HCT116 (cell line): Measurements from ENCODE around the gene SUGCT. TPM values are rescaled to one million over a fixed set of nuclear protein-coding genes. Genes with fewer than 3 reads are reported as not detected.

Experiments
- ATAC-seq: fragments of 200-7000 bp; cut with Tn5 transposase; 2 replicates; pipeline ENCODE4 v1.9.1; 2020; ENCODE audit warnings: mild to moderate bottlenecking, moderate library complexity
- BruUV-seq: library from RNA; stranded (reverse); fragments of 400-500 nt; replicated peaks from 2 replicates; lab custom pipeline; 2021; lab: Mats Ljungman, UMichigan
- CTCF ChIA-PET: fragments of 300-600 bp; sonication (Branson Sonifier 250); formaldehyde crosslinking; loops from one replicate; lab custom pipeline; 2021; ENCODE audit warnings: antibody characterized with exemption; lab: Charles Lee
- POLR2A ChIA-PET: fragments of 300-600, 350-600 bp; sonication (Branson Sonifier 250); formaldehyde crosslinking; loops from one replicate; lab custom pipeline; 2021; ENCODE audit warnings: antibody characterized with exemption; lab: Charles Lee
- RAD21 ChIA-PET, 2 experiments: fragments of 300-600 bp; sonication (Branson Sonifier 250); formaldehyde crosslinking; loops; one replicate each; lab custom pipeline; 2023; ENCODE audit warnings: low total read pairs in 2 of 2; ENCODE audit not compliant: uncharacterized antibody in 2 of 2, unreplicated experiment in 2 of 2, low non-redundant PET in 1 of 2; lab: Charles Lee
- DNase-seq: peaks from one replicate; pipeline ENCODE4 v3.0.0-alpha.2; 2010; ENCODE audit warnings: low read depth, low spot score
- H2AFZ ChIP-seq: fragments of 200-600 bp; shearing (Covaris generic), sonication (generic); 2 replicates; pipeline ENCODE4 v1.6.1; 2017; ENCODE audit warnings: low read depth, mixed run types, mixed read lengths, antibody characterized with exemption, low read length; ENCODE audit not compliant: poor library complexity, severe bottlenecking
- H3K27ac ChIP-seq: 2 replicates; pipeline ENCODE4 v1.5.1; 2012; ENCODE audit warnings: low read depth, low read length
- H3K27me3 ChIP-seq: fragments of 200-600 bp; sonication (generic); 2 replicates; pipeline ENCODE4 v1.6.1; 2016; ENCODE audit warnings: mixed run types, low read length, mixed read lengths; ENCODE audit not compliant: insufficient read depth
- H3K36me3 ChIP-seq, 2 experiments: fragments of 200-500 bp in 1 of 2; fragments of 200-600 bp in 1 of 2; sonication (Bioruptor generic) in 1 of 2; sonication (generic) in 1 of 2; 2 replicates each; pipeline versions ENCODE4 v1.5.1 to v1.6.1; 2014 to 2016; ENCODE audit warnings: low read length in 2 of 2, inconsistent platforms in 1 of 2, mixed read lengths in 1 of 2, mixed run types in 1 of 2; ENCODE audit not compliant: insufficient read depth in 2 of 2, control insufficient read depth in 1 of 2
- H3K4me1 ChIP-seq, 2 experiments: fragments of 200-600 bp in 1 of 2; sonication (generic) in 1 of 2; 2 replicates each; pipeline versions ENCODE4 v1.5.1 to v1.6.1; 2012 to 2017; ENCODE audit warnings: low read length in 2 of 2, inconsistent platforms in 1 of 2, mild to moderate bottlenecking in 1 of 2, mixed read lengths in 1 of 2, mixed run types in 1 of 2, moderate library complexity in 1 of 2; ENCODE audit not compliant: insufficient read depth in 2 of 2, control insufficient read depth in 1 of 2
- H3K4me2 ChIP-seq: fragments of 200-600 bp; sonication (generic); 2 replicates; pipeline ENCODE4 v1.6.1; 2017; ENCODE audit warnings: mixed run types, low read length, mixed read lengths
- H3K4me3 ChIP-seq, 2 experiments: fragments of 200-600 bp in 1 of 2; sonication (generic) in 1 of 2; replicated peaks in 1 of 2; 2 replicates each; pipeline ENCODE4 v1.5.1; 2011 to 2016; ENCODE audit warnings: low read length in 2 of 2, control low read depth in 1 of 2, low read depth in 1 of 2, mild to moderate bottlenecking in 1 of 2, mixed read lengths in 1 of 2, mixed run types in 1 of 2
- H3K79me2 ChIP-seq: fragments of 200-600 bp; sonication (generic); 2 replicates; pipeline ENCODE4 v1.6.1; 2017; ENCODE audit warnings: mild to moderate bottlenecking, mixed run types, low read length, moderate library complexity, mixed read lengths; ENCODE audit not compliant: insufficient read depth
- H3K9ac ChIP-seq: fragments of 200-600 bp; sonication (generic); 2 replicates; pipeline ENCODE4 v1.6.1; 2016; ENCODE audit warnings: low read length, mixed read lengths
- H3K9me2 ChIP-seq: fragments of 200-600 bp; sonication (generic), shearing (Covaris generic); 2 replicates; pipeline ENCODE4 v1.6.1; 2017; ENCODE audit warnings: mixed run types, mild to moderate bottlenecking, moderate library complexity; ENCODE audit not compliant: insufficient read depth
- H3K9me3 ChIP-seq, 2 experiments: fragments of 200-500 bp in 1 of 2; fragments of 200-600 bp in 1 of 2; sonication (Bioruptor generic) in 1 of 2; sonication (generic) in 1 of 2; 2 replicates each; pipeline ENCODE4 v1.6.1; 2014 to 2017; ENCODE audit warnings: low read length in 2 of 2, mixed read lengths in 2 of 2, inconsistent platforms in 1 of 2, low read depth in 1 of 2, mild to moderate bottlenecking in 1 of 2, mixed run types in 1 of 2, moderate library complexity in 1 of 2; ENCODE audit not compliant: control insufficient read depth in 1 of 2, insufficient read depth in 1 of 2
- H4K20me1 ChIP-seq: fragments of 200-600 bp; sonication (generic), shearing (Covaris generic); 2 replicates; pipeline ENCODE4 v1.6.1; 2017; ENCODE audit warnings: mixed run types, mild to moderate bottlenecking, moderate library complexity; ENCODE audit not compliant: insufficient read depth
- ATF3 ChIP-seq: IDR thresholded peaks from 2 replicates; pipeline ENCODE4 v1.6.1; 2012
- CBX3 ChIP-seq: IDR thresholded peaks from 2 replicates; pipeline ENCODE4 v1.6.1; 2012; ENCODE audit warnings: low read depth
- CEBPB ChIP-seq: IDR thresholded peaks from 2 replicates; pipeline ENCODE4 v1.6.1; 2012; ENCODE audit warnings: low read depth
- EGR1 ChIP-seq: IDR thresholded peaks from 2 replicates; pipeline ENCODE4 v1.6.1; 2012; ENCODE audit warnings: low read depth
- ELF1 ChIP-seq: IDR thresholded peaks from 2 replicates; pipeline ENCODE4 v1.6.1; 2012; ENCODE audit warnings: low read depth, borderline replicate concordance
- EZH2 ChIP-seq: fragments of 200-600 bp; sonication (generic); IDR thresholded peaks from 2 replicates; pipeline ENCODE4 v1.6.1; 2017; ENCODE audit warnings: antibody characterized with exemption, mixed run types
- EZH2phosphoT487 ChIP-seq: fragments of 200-600 bp; IDR thresholded peaks from 2 replicates; pipeline ENCODE4 v1.6.1; 2018; ENCODE audit warnings: antibody characterized with exemption, borderline replicate concordance
- JUND ChIP-seq: IDR thresholded peaks from 2 replicates; pipeline ENCODE4 v1.6.1; 2012
- MAX ChIP-seq: IDR thresholded peaks from 2 replicates; pipeline ENCODE4 v1.6.1; 2012
- POLR2AphosphoS5 ChIP-seq: IDR thresholded peaks from 2 replicates; pipeline ENCODE4 v1.6.1; 2011; ENCODE audit warnings: mild to moderate bottlenecking, low read depth, low read length, moderate library complexity
- RAD21 ChIP-seq: IDR thresholded peaks from 2 replicates; pipeline ENCODE4 v1.6.1; 2012; ENCODE audit warnings: low read depth, mild to moderate bottlenecking
- SIN3A ChIP-seq: IDR thresholded peaks from 2 replicates; pipeline ENCODE4 v1.6.1; 2012; ENCODE audit warnings: low read depth
- SP1 ChIP-seq: IDR thresholded peaks from 2 replicates; pipeline ENCODE4 v1.6.1; 2012; ENCODE audit warnings: low read depth
- TCF7L2 ChIP-seq: IDR thresholded peaks from 2 replicates; pipeline ENCODE4 v1.7.0; 2011; ENCODE audit warnings: borderline replicate concordance, inconsistent platforms; ENCODE audit not compliant: insufficient read depth, insufficient read length; ENCODE audit errors: extremely low read depth
- ZBTB33 ChIP-seq: IDR thresholded peaks from 2 replicates; pipeline ENCODE4 v1.6.1; 2011; ENCODE audit warnings: mild to moderate bottlenecking, low read length, moderate library complexity; ENCODE audit not compliant: insufficient replicate concordance; ENCODE audit errors: extremely low read depth
- ZFX ChIP-seq: fragments of 450-650 bp; IDR thresholded peaks from 2 replicates; pipeline ENCODE4 v1.6.1; 2017
- ZNF274 ChIP-seq: fragments of 200-500 bp; sonication (Bioruptor generic); IDR thresholded peaks from 2 replicates; pipeline ENCODE4 v1.6.1; 2014; ENCODE audit warnings: mild to moderate bottlenecking, low read depth, low read length, inconsistent platforms
- intact Hi-C: fragments of 100-400 bp; cut with micrococcal nuclease; formaldehyde crosslinking; loops from 2 replicates; pipeline ENCODE4 v1.10.0; 2022
- total RNA-seq: library from RNA; stranded (reverse); gene quantifications from one replicate; pipeline ENCODE4 v1.2.1, GENCODE V29; 2021; ENCODE audit not compliant: unreplicated experiment
- TF ChIP-seq, protein P1 (sequence below), 3 experiments: fragments of 200-600 bp in 1 of 3; sonication (generic) in 1 of 3; IDR thresholded peaks in 2 of 3; conservative IDR thresholded peaks in 1 of 3; 2 replicates each; pipeline ENCODE4 v1.5.1; 2012 to 2017; ENCODE audit warnings: low read depth in 2 of 3, low read length in 2 of 3, antibody characterized with exemption in 1 of 3, borderline replicate concordance in 1 of 3, control low read depth in 1 of 3, mild to moderate bottlenecking in 1 of 3, mixed read lengths in 1 of 3, mixed run types in 1 of 3, moderate library complexity in 1 of 3; ENCODE audit not compliant: insufficient read depth in 1 of 3

Gene SUGCT
- total RNA-seq, 1 experiment from 2014 or later: 4.4 TPM

GRCh38 chr7:40354711-40355110, 219.9 kb downstream of the SUGCT start:
- no peaks in the 10 kb centered on the region for H4K20me1 ChIP-seq
- no peaks in the 10 kb centered on the region for H3K4me1 ChIP-seq
- no peak for ATAC-seq
- no peak for TF ChIP-seq EZH2
- TF ChIP-seq, all 23 proteins: peak for 0
- H3K9me2 ChIP-seq: no peaks in the 10 kb centered on the region
- BruUV-seq: no TSS peak
- no peaks in the 10 kb centered on the region for H3K27me3 ChIP-seq
- DNase-seq: no peak
- H3K4me2 ChIP-seq: no peak overlapping the region
- H3K9me3 ChIP-seq: no peaks in the 10 kb centered on the region
- H3K79me2 ChIP-seq: no peaks in the 10 kb centered on the region
- H3K36me3 ChIP-seq: no peaks in the 10 kb centered on the region
- H3K4me3 ChIP-seq: no peak overlapping the region
- intact Hi-C loops: no loop called here
- no peak overlapping the region for H3K9ac ChIP-seq
- ChIA-PET RAD21 (no interaction called here), CTCF (no interaction called here), POLR2A (no interaction called here)
- H3K27ac ChIP-seq: no peak overlapping the region
- H2AFZ ChIP-seq: no peak overlapping the region

DNA sequence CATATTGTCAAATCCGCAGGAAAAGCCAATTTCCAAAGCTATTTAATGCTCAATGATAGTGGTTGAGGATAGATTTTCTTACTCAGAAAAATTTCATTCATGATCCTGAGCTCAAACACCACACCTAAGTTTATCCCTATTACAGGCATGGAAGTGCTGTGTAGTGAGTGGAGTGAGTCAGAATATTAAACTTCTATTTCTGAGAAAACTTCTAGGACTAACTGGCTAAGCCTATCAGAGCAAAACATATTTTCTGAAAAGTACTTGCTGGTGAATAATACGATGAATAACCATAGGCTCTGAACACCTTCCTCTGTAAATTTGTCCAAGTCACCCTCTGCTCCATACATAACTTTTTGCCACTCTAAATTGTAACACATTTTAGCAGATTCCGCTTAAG, 221.5 kb downstream of the SUGCT start:
- no TSS peak for BruUV-seq
- no peaks in the 10 kb centered on the region for H3K27me3 ChIP-seq
- no peak overlapping the region for H3K4me3 ChIP-seq
- no peak overlapping the region for H3K4me2 ChIP-seq
- no peaks in the 10 kb centered on the region for H3K9me3 ChIP-seq
- ChIA-PET CTCF (no interaction called here), RAD21 (no interaction called here), POLR2A (no interaction called here)
- no peaks in the 10 kb centered on the region for H3K4me1 ChIP-seq
- H4K20me1 ChIP-seq: no peaks in the 10 kb centered on the region
- ATAC-seq (no peak), DNase-seq (no peak)
- no peaks in the 10 kb centered on the region for H3K36me3 ChIP-seq
- H3K27ac ChIP-seq: no peak overlapping the region
- no peaks in the 10 kb centered on the region for H3K79me2 ChIP-seq
- intact Hi-C loops: no loop called here
- no peak overlapping the region for H3K9ac ChIP-seq
- no peaks in the 10 kb centered on the region for H3K9me2 ChIP-seq
- H2AFZ ChIP-seq: no peak overlapping the region
- TF ChIP-seq TCF7L2 (no peak), ZNF274 (no peak), POLR2AphosphoS5 (no peak), CBX3 (no peak), SP1 (no peak), SIN3A (no peak), EZH2phosphoT487 (no peak), RAD21 (no peak), EZH2 (no peak), ATF3 (no peak), MAX (no peak), EGR1 (no peak), CEBPB (no peak), ZFX (no peak), ELF1 (no peak), JUND (no peak), ZBTB33 (no peak)
- TF ChIP-seq, protein P1, sequence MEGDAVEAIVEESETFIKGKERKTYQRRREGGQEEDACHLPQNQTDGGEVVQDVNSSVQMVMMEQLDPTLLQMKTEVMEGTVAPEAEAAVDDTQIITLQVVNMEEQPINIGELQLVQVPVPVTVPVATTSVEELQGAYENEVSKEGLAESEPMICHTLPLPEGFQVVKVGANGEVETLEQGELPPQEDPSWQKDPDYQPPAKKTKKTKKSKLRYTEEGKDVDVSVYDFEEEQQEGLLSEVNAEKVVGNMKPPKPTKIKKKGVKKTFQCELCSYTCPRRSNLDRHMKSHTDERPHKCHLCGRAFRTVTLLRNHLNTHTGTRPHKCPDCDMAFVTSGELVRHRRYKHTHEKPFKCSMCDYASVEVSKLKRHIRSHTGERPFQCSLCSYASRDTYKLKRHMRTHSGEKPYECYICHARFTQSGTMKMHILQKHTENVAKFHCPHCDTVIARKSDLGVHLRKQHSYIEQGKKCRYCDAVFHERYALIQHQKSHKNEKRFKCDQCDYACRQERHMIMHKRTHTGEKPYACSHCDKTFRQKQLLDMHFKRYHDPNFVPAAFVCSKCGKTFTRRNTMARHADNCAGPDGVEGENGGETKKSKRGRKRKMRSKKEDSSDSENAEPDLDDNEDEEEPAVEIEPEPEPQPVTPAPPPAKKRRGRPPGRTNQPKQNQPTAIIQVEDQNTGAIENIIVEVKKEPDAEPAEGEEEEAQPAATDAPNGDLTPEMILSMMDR (IDR thresholded peaks at IDR 0.05 in 2 of 3, conservative IDR thresholded peaks at IDR 0.05 in 1 of 3; ENCODE audit: borderline replicate concordance in 1 of 3, insufficient read depth in 1 of 3, low read depth in 2 of 3, low read length in 2 of 3): no peak
